ENCODE measurements around the gene ABCA9.

Gene ABCA9

DNA sequence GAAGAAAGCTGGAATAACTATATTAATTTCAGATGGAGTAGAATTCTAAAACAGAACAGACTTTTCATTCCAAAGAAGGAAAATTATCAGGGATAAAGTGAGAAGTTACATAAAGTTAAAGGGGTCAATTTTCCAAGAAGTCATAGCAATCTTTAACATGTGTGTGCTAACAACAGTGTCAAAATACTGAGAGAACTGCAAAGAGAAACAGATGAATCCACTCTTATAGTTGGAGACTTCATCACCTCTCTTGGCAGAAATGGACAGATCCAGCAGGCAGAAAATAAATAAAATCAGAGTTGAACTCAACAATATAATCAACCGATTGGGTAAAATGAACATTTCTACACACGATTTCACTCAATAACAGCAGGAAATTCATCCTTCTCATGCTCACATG lies 5.4 kb downstream of the ABCA9 start:
- H3K4me3 Mint-ChIP-seq, result no peak overlapping the region
- H3K27ac Mint-ChIP-seq, result no peak overlapping the region
- H3K9me3 Mint-ChIP-seq, result peaks cover 25% of the 10 kb centered on the region
- no peaks in the 10 kb centered on the region for H3K4me1 Mint-ChIP-seq
- H3K36me3 Mint-ChIP-seq, result no peaks in the 10 kb centered on the region
- H3K27me3 Mint-ChIP-seq, result peaks cover 9% of the 10 kb centered on the region

DNA sequence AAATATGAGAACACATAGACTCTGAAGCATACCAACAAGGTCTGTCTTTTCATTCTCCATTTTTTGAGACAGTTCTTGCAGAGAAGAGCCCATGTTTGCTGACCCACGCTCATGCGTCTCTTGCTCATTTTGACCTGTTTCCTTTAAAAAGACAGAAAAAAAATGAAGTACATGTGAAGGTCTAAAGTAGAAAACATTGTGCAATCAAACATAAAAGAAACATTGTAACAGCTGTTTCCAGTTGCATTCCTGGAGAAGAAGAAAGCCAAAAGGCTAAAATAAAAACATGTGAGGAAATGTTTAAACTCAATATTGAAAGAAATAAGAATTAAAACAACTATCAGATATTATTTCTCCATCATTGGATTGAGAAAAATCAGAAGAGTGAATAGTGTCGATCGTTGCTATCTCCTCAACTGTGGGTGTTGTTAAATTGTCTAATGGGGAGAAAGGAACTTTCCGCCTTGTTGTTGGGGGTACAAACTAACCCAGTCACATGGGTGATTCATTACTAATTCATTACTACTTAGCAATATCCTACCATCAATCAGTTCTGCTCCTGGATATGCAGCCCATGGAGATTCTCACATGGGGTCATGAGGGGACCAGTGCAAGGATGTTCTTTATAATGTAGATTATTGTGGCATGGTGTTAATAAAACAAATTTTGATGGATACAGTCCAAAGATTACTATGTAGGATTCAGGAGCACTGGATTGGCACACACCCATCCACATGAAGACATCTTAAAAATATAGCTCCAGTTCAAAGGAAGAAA lies 9.5 kb downstream of the ABCA9 start:
- Mint-ChIP-seq H3K4me3 (no peak overlapping the region), H3K27me3 (peaks cover 9% of the 10 kb centered on the region), H3K9me3 (peaks cover 19% of the 10 kb centered on the region), H3K36me3 (no peaks in the 10 kb centered on the region), H3K4me1 (peaks cover 12% of the 10 kb centered on the region), H3K27ac (no peak overlapping the region)

DNA sequence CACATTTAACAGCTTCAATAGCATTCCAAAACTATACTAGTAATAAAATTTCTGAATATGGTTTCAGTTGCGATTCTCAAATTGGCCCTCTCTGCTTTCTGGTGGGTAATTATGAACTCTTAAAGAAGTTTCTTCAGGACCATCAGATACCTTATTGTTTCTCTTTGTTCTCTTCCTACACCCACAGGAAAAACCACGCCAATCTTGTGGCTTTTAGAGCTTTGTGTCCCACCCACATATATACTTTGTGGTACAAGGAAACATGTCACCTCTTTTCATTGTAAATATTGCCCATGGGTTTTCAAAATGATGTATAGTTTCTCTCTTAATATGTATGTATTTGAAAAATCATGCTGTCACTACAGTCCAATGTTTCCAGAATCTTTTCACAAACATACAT lies 12.1 kb downstream of the ABCA9 start:
- H3K27me3 Mint-ChIP-seq, result peaks cover 10% of the 10 kb centered on the region
- H3K4me3 Mint-ChIP-seq, result no peak overlapping the region
- H3K27ac Mint-ChIP-seq, result no peak overlapping the region
- no peaks in the 10 kb centered on the region for H3K36me3 Mint-ChIP-seq
- peaks cover 5% of the 10 kb centered on the region for H3K9me3 Mint-ChIP-seq
- peaks cover 12% of the 10 kb centered on the region for H3K4me1 Mint-ChIP-seq

DNA sequence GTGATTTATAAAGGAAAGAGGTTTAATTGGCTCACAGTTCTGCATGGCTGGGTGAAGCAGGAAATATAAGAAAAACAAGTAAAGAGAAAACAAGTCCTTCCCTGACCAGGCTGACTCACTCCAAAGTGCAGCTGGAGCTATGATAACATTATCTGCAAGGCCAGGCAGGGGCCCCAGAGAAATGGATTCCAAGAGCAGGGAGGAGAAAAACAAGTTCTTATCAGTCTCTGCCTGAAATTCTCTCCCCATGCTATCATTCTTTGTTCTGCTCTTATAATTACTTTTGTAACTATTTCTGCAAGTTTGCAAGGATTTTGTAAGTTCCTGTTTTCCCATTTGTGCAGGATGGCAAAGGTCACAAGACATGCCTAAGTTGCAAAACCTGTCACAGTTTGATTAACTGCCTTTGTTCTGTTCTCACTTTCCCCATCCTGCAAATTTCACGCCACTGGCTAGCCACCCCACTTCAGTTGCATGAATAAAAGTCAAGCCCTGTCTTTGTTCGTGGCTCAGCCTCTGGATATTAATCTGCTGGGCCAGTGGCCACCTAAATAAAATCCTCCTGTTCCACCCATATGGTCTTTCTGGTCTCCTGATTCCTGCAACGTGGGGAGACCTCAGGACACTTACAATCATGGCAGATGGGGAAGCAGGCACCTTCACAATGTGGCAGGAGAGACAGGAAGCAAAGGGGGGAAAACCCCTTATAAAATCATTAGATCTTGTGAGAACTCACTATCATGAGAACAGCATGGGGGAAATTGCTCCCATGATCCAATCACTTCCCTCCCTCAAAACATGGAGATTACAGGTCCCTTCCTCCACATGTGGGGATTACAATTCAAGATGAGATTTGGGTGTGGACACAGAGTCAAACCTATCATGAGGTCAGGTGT lies 13.1 kb downstream of the ABCA9 start:
- Mint-ChIP-seq H3K27me3 (peaks cover 10% of the 10 kb centered on the region), H3K4me1 (peaks cover 12% of the 10 kb centered on the region), H3K4me3 (no peak overlapping the region), H3K9me3 (no peaks in the 10 kb centered on the region), H3K36me3 (no peaks in the 10 kb centered on the region), H3K27ac (no peak overlapping the region)

DNA sequence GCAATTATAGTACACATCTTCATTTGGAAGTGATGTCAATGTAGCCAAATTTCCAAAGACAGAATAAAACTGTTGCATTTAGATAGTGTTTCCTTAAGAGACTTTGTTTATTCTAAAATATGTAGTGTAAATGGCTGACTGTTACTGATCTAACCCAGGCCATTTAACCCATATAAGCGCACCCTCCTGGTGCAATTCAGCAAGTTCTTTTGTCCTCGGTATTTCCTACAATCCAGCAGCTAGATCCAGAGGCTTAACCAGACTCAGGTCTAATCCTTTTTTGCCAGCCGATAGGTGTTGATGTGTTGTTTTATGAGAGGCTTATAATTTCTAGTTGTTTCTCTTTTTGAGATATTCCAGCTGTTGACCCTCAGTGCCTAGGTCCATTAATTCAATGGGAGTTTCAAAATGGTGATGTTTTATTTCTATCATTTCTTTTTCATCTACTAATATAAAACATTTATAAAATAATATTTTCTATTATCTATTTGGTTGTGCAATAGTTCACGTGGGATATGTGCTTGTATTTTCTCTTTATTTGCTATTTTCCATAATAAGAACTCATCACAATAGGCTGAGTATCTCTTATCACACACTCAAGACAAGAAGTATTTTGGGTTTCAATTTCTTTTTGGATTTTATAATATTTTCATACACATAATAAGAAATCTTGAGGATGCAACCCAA lies 14.5 kb downstream of the ABCA9 start:
- Mint-ChIP-seq H3K27me3 (peaks cover 5% of the 10 kb centered on the region), H3K27ac (no peak overlapping the region), H3K9me3 (no peaks in the 10 kb centered on the region), H3K4me1 (peaks cover 12% of the 10 kb centered on the region), H3K36me3 (no peaks in the 10 kb centered on the region), H3K4me3 (no peak overlapping the region)

DNA sequence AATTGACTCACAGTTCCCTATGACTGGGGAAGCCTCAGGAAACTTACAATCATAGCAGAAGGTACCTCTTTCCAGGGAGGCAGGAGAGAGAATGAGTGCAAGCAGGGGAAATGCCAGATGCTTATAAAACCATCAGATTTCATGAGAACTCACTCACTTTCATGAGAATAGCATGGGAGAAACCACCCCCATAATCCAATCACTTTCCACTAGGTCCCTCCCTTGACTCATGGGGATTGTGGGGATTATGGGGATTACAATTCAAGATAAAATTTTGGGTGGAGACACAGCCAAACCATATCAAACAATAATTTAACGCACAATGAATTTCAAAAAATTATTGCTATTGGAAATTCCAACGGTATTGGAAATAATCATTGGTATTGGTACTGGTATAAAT lies 15.1 kb downstream of the ABCA9 start:
- H3K27ac Mint-ChIP-seq, result no peak overlapping the region
- no peaks in the 10 kb centered on the region for H3K36me3 Mint-ChIP-seq
- H3K4me1 Mint-ChIP-seq, result peaks cover 12% of the 10 kb centered on the region
- no peak overlapping the region for H3K4me3 Mint-ChIP-seq
- H3K9me3 Mint-ChIP-seq, result no peaks in the 10 kb centered on the region
- peaks cover 1% of the 10 kb centered on the region for H3K27me3 Mint-ChIP-seq

DNA sequence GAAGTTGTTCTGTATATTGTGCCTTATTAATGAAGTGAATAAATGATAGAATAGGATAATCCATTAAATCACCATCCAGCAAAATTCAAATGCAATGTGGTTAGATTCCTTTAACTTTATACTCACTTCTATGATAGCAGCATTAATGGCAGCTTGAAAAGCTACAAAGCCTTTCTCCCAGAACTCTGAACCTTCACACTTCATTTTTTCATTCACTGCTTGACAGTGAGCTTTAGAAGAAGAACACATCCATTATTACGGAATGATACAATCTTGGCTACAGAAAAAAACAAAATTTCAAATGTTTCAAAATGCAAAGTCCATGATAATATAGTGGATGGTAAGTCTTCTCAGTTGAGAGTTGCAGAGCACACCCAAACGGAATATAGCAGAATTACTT lies 16.4 kb downstream of the ABCA9 start:
- no peaks in the 10 kb centered on the region for H3K36me3 Mint-ChIP-seq
- peaks cover 12% of the 10 kb centered on the region for H3K4me1 Mint-ChIP-seq
- H3K27ac Mint-ChIP-seq, result no peak overlapping the region
- peaks cover 3% of the 10 kb centered on the region for H3K27me3 Mint-ChIP-seq
- H3K4me3 Mint-ChIP-seq, result no peak overlapping the region
- H3K9me3 Mint-ChIP-seq, result no peaks in the 10 kb centered on the region

DNA sequence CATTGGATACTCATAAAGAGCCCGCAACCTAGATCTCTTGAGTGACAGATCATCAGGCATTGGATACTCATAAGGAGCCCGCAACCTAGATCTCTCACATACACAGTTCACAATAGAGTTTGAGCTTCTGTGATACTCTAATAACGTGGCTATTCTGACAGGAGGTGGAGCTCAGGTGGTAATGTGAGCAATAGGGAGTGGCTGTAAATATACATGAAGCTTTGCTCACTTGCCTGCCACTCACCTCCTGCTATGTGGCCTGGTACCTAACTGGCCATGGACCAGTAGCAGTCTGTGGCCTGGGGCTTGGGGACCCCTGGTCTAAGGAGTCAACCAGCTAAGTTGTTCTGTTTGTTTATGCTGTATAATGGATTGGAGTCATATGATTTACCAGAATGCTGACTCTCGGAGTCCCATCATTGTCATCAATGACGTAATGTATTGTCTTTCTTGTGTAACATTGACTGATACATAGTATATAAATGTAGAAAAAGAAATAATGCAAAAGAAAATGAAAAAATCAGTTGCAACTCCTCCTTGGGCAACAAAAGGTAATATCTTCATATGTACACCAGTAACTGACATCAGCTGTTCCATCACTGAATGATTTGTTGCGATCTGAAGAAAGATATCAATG lies 17.5 kb downstream of the ABCA9 start:
- Mint-ChIP-seq H3K9me3 (no peaks in the 10 kb centered on the region), H3K4me1 (peaks cover 3% of the 10 kb centered on the region), H3K27me3 (peaks cover 4% of the 10 kb centered on the region), H3K4me3 (no peak overlapping the region), H3K27ac (no peak overlapping the region), H3K36me3 (no peaks in the 10 kb centered on the region)

DNA sequence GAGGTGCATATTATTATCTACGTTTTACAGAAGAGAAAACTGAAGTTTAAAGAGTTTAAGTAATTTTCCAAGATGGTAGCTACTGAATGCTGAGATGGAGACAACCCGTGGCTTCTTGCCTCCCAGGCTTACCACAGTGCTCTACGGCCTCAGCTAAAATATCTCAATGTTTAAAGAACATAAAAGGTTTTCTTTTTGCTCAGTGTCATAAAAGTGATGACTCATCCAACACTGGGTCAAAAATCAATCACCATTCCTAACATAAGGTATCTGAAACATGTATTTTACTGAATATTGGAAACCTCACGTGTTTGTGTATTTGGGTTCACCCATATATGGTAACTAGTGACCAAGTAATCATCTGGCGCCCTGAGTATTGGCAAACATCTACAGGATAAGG lies 18.4 kb downstream of the ABCA9 start:
- no peaks in the 10 kb centered on the region for H3K4me1 Mint-ChIP-seq
- peaks cover 4% of the 10 kb centered on the region for H3K27me3 Mint-ChIP-seq
- no peaks in the 10 kb centered on the region for H3K36me3 Mint-ChIP-seq
- no peak overlapping the region for H3K27ac Mint-ChIP-seq
- peaks cover 3% of the 10 kb centered on the region for H3K9me3 Mint-ChIP-seq
- no peak overlapping the region for H3K4me3 Mint-ChIP-seq

DNA sequence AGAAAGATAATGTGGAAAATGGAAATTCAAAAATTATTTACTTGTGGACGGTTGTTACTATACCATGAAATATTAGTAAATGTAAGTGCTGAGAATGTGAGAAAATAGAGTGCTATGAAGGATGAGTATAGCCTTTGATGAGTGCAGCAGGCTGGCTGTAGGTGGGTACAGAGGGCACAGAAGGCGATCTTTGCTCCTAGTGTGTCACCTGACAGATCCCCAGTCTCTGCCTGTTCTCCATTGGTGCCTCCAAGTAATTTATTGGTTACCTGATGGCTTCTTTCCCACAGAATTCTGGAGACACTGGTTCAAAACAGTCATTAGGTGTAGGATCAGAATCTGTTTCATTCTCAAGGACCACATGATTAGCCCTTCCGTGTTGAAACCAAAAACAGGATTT lies 28.9 kb downstream of the ABCA9 start:
- peaks cover under 1% of the 10 kb centered on the region for H3K9me3 Mint-ChIP-seq
- no peak overlapping the region for H3K27ac Mint-ChIP-seq
- no peak overlapping the region for H3K4me3 Mint-ChIP-seq
- H3K36me3 Mint-ChIP-seq, result no peaks in the 10 kb centered on the region
- no peaks in the 10 kb centered on the region for H3K4me1 Mint-ChIP-seq
- peaks cover 10% of the 10 kb centered on the region for H3K27me3 Mint-ChIP-seq

DNA sequence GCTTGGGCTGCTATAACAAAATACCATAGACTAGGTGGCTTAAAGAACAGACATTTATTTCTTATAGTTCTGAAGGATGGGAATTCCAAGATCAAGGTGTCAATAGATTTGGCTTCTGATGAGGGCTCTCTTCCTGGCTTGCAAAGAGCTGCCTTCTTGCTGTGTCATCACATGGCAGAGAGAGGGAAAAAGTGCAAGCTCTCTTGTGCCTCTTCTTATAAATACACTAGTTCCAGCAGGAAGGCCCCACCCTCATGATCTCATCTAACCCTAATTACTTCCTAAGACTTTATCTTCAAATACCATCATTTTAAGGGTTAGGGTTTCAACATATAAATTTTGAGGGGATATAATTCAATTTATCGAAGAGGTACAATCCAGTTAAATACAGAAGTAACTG lies 30.6 kb downstream of the ABCA9 start:
- H3K27ac Mint-ChIP-seq, result no peak overlapping the region
- no peaks in the 10 kb centered on the region for H3K36me3 Mint-ChIP-seq
- H3K4me1 Mint-ChIP-seq, result no peaks in the 10 kb centered on the region
- H3K4me3 Mint-ChIP-seq, result no peak overlapping the region
- peaks cover 3% of the 10 kb centered on the region for H3K9me3 Mint-ChIP-seq
- peaks cover 13% of the 10 kb centered on the region for H3K27me3 Mint-ChIP-seq

DNA sequence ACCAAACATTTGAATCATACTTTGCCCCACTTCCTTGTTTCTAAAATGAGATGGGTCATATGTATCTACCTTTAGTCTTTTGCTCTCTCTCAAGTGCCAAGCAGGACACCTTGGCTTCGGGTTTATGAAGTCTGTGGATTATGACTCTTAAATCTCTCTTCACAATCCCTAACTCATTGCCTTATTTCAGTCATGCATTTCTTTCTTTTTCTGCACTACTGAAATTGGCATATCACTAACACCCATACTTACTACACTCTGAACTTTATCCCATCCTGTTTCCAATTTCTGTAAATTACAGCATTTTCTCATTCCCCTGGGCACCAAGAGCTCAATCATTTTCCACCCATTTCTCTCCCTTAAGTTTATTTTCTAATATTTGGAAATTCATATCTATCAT lies 42.0 kb downstream of the ABCA9 start:
- H3K27ac Mint-ChIP-seq, result no peak overlapping the region
- H3K9me3 Mint-ChIP-seq, result no peaks in the 10 kb centered on the region
- H3K4me3 Mint-ChIP-seq, result no peak overlapping the region
- no peaks in the 10 kb centered on the region for H3K36me3 Mint-ChIP-seq
- H3K27me3 Mint-ChIP-seq, result peaks cover 6% of the 10 kb centered on the region
- H3K4me1 Mint-ChIP-seq, result no peaks in the 10 kb centered on the region

DNA sequence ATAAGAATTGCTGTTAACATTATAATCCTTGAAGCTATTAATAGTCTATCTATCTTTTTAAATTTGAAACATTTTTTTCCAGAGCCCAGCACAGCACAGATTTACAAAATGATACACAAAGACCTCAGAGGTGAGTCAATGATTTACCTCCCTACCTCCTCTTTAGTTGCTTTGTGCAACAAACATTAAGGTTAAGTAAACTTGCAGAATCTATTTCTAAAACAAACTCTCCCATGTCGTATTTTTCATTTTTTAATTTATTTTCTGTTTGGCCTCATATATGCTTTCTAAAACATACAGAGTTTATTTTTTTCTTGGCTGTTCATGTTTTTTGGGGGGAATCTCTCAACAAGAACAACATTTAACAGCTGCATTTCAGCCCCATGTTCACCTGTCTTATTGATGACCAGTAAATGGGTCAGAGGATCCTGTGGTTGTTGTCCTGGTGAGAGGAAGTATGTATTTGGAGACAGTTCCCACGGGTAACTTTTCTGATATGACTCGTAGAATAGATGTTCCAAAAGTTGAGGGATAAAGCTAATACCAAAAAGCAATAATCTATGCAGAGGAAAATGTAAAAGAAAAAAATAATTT lies 42.6 kb downstream of the ABCA9 start:
- Mint-ChIP-seq H3K27me3 (peaks cover 6% of the 10 kb centered on the region), H3K4me3 (no peak overlapping the region), H3K9me3 (no peaks in the 10 kb centered on the region), H3K4me1 (no peaks in the 10 kb centered on the region), H3K27ac (no peak overlapping the region), H3K36me3 (no peaks in the 10 kb centered on the region)

DNA sequence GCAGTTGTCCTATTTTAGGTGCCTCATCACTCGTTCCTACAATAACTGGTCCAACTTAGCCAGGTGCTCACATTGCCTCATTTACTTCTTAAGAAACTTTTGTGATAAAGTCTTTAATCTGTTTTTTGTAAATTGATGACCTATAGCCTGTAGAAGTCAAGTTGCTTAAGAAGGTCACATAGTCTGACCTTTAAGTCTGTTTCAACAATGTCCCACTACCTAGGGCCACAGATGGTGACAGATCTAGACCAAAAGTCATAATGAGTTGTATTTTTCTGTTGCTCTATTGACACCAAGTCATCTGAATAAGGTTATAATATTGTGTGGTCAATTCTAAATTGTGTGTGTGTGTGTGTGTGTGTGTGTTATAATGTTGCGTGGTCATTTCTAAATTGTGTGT lies 45.1 kb downstream of the ABCA9 start:
- no peaks in the 10 kb centered on the region for H3K9me3 Mint-ChIP-seq
- H3K4me1 Mint-ChIP-seq, result no peaks in the 10 kb centered on the region
- H3K36me3 Mint-ChIP-seq, result no peaks in the 10 kb centered on the region
- H3K4me3 Mint-ChIP-seq, result no peak overlapping the region
- H3K27ac Mint-ChIP-seq, result no peak overlapping the region
- H3K27me3 Mint-ChIP-seq, result peaks cover 3% of the 10 kb centered on the region

Measured in activated naive CD4-positive, alpha-beta T cell treated with anti-CD3 and anti-CD28 coated beads, Interleukin-2, amount 50 U/mL, for 24 hours (primary cell).